ENCODE measurements around the gene FAAP20.

The FAAP20 gene

GRCh38 chr1:2189459-2190425, 4.8 kb downstream of the FAAP20 start:
- TF ChIP-seq CTCF (conservative IDR thresholded peaks at IDR 0.05): no peak
- H3K27ac ChIP-seq: peak overlapping the region; percentile 97

GRCh38 chr1:2188336-2188735, 6.2 kb downstream of the FAAP20 start:
- TF ChIP-seq CTCF (conservative IDR thresholded peaks at IDR 0.05): no peak

GRCh38 chr1:2187619-2188018, 7.0 kb downstream of the FAAP20 start:
- H3K27ac ChIP-seq: peak overlapping the region; percentile 97; the same call in 1 of the 2 replicates
- no peak for TF ChIP-seq CTCF (conservative IDR thresholded peaks at IDR 0.05)

More at GRCh38 chr1:2188336-2188735, 6.2 kb downstream of the FAAP20 start:
- H3K27ac ChIP-seq: peak overlapping the region; percentile 97

GRCh38 chr1:2186901-2187300, 7.7 kb downstream of the FAAP20 start:
- no peak for TF ChIP-seq CTCF (conservative IDR thresholded peaks at IDR 0.05)
- no peak overlapping the region for H3K27ac ChIP-seq

GRCh38 chr1:2185880-2186855, 8.4 kb downstream of the FAAP20 start:
- no peak overlapping the region for H3K27ac ChIP-seq
- TF ChIP-seq CTCF (conservative IDR thresholded peaks at IDR 0.05): no peak

GRCh38 chr1:2184934-2185333, 9.6 kb downstream of the FAAP20 start:
- TF ChIP-seq CTCF (conservative IDR thresholded peaks at IDR 0.05): no peak
- H3K27ac ChIP-seq: no peak overlapping the region

- no peak overlapping the region for H3K27ac ChIP-seq
Measured at GRCh38 chr1:2184531-2184930, 10.0 kb downstream of the FAAP20 start.

More at GRCh38 chr1:2184531-2184930, 10.0 kb downstream of the FAAP20 start:
- no peak for TF ChIP-seq CTCF (conservative IDR thresholded peaks at IDR 0.05)

Measured in VCaP (cell line).